NCI-H526 treated with DMSO at 0.1 percent for 48 hours (cell line): ENCODE measurements around the gene PDE4D.

Experiments
- DNase-seq: peaks from one replicate; lab custom pipeline; 2025; lab: John Stamatoyannopoulos, UW

Gene PDE4D

GRCh38 chr5:59655693-59656309 is 237.7 kb downstream of the PDE4D start:
- no peak for DNase-seq

GRCh38 chr5:59654691-59655090 is 238.8 kb downstream of the PDE4D start:
- DNase-seq, result no peak

- no peak for DNase-seq
Observed at GRCh38 chr5:59652449-59652848, 241.1 kb downstream of the PDE4D start.

- no peak for DNase-seq
Observed at GRCh38 chr5:59648949-59649921, 244.3 kb downstream of the PDE4D start.

GRCh38 chr5:59648038-59648831 is 245.3 kb downstream of the PDE4D start:
- DNase-seq, result no peak

GRCh38 chr5:59645380-59645779 is 248.1 kb downstream of the PDE4D start:
- no peak for DNase-seq

- DNase-seq, result no peak
Observed at GRCh38 chr5:59640411-59640810, 253.1 kb downstream of the PDE4D start.

- no peak for DNase-seq
Observed at GRCh38 chr5:59637884-59638580, 255.5 kb downstream of the PDE4D start.

GRCh38 chr5:59629561-59629960 is 264.0 kb downstream of the PDE4D start:
- DNase-seq, result no peak

- DNase-seq, result no peak
Observed at GRCh38 chr5:59628062-59628828, 265.3 kb downstream of the PDE4D start.

GRCh38 chr5:59624898-59625297 is 268.6 kb downstream of the PDE4D start:
- no peak for DNase-seq

- no peak for DNase-seq
Observed at GRCh38 chr5:59622848-59623247, 270.7 kb downstream of the PDE4D start.

- DNase-seq, result no peak
Observed at GRCh38 chr5:59621477-59621876, 272.0 kb downstream of the PDE4D start.

GRCh38 chr5:59620535-59621212 is 272.9 kb downstream of the PDE4D start:
- DNase-seq, result no peak

- DNase-seq, result no peak
Observed at GRCh38 chr5:59618644-59619043, 274.9 kb downstream of the PDE4D start.

GRCh38 chr5:59617186-59617771 is 276.2 kb downstream of the PDE4D start:
- no peak for DNase-seq

- no peak for DNase-seq
Observed at GRCh38 chr5:59616413-59616812, 277.1 kb downstream of the PDE4D start.

- no peak for DNase-seq
Observed at GRCh38 chr5:59615272-59615671, 278.3 kb downstream of the PDE4D start.

- DNase-seq, result no peak
Observed at GRCh38 chr5:59609501-59610265, 283.8 kb downstream of the PDE4D start.
